NCI-H146 (cell line): ENCODE data around the gene POU3F2.
A peak's percentile ranks its signal among the peaks of the same experiment; 100 is the strongest.

Experiments used
- DNase-seq: peaks from one replicate; lab custom pipeline; 2025; lab: John Stamatoyannopoulos, UW

POU3F2 gene

GRCh38 chr6:98843271-98844243, 9.2 kb downstream of the POU3F2 start:
- DNase-seq, result no peak

- peak; percentile 61 for DNase-seq
These were observed 10.2 kb downstream of the POU3F2 start for GRCh38 chr6:98844244-98845210.

- DNase-seq, result peak; percentile 92
These were observed 11.0 kb downstream of the POU3F2 start for GRCh38 chr6:98845211-98846020.

GRCh38 chr6:98846021-98846380, 11.6 kb downstream of the POU3F2 start:
- DNase-seq, result no peak

- DNase-seq, result no peak
These were observed 13.0 kb downstream of the POU3F2 start for GRCh38 chr6:98847416-98847778.

GRCh38 chr6:98847779-98848538, 13.6 kb downstream of the POU3F2 start:
- DNase-seq, result no peak

- DNase-seq, result no peak
These were observed 14.3 kb downstream of the POU3F2 start for GRCh38 chr6:98848539-98849242.

GRCh38 chr6:98864497-98864896, 30.1 kb downstream of the POU3F2 start:
- no peak for DNase-seq

GRCh38 chr6:98871057-98871456, 36.7 kb downstream of the POU3F2 start:
- no peak for DNase-seq

GRCh38 chr6:98871821-98872220, 37.4 kb downstream of the POU3F2 start:
- DNase-seq, result no peak

GRCh38 chr6:98875375-98875774, 41.0 kb downstream of the POU3F2 start:
- DNase-seq, result no peak

- no peak for DNase-seq
These were observed 42.9 kb downstream of the POU3F2 start for GRCh38 chr6:98877250-98877649.

GRCh38 chr6:98880486-98880885, 46.1 kb downstream of the POU3F2 start:
- DNase-seq, result no peak

- no peak for DNase-seq
These were observed 51.0 kb downstream of the POU3F2 start for GRCh38 chr6:98885330-98885729.

GRCh38 chr6:98887650-98888049, 53.3 kb downstream of the POU3F2 start:
- DNase-seq, result no peak
